GM21423 (cell line): ENCODE data around the gene CCDC172.

Experiments
- ATAC-seq: cut with Tn5 transposase; IDR thresholded peaks from one replicate; pipeline ENCODE4 v1.9.1; 2021; ENCODE audit warnings: mild to moderate bottlenecking, moderate library complexity; ENCODE audit not compliant: unreplicated experiment

Gene CCDC172

DNA sequence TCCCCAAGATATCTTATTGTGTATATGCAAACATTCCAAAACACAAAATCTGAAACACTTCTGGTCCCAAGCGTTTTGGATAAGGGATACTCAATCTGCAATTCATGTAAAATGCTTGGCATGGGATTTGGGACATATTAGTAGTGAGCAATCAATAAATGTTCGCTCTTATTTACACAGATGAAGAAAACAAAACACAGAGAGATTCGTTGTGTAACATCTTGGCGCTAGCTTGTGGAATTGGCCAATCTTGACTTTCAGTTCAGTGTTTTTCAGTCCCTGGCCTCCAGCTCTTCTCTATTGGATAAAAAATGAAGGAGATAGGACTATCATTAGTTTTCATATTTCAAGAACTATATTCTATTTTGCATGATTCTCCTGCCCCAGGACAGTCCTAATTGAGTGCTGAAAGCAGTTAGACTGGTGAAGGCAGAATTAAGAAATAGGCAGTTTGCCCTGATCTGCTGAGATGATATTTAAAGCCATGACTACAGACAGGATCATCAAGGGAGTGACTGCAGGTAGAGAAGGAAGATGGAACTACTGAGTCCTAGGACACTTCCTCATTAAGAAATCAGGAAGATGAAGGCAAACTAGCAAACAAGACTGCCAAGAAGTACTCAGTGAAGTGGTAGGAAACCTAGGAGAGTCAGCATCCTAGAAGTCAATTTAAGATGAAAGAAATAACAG lies 105.2 kb downstream of the CCDC172 start:
- ATAC-seq: no peak
